Inflammatory macrophage treated with lipopolysaccharide for 4 hours (primary cell): ENCODE results near the gene KRTAP4-16.
A peak's percentile ranks its signal among the peaks of the same experiment; 100 is the strongest.
"Not testable (repeated sequence)": the region's sequence is repeated elsewhere in the genome, so short reads cannot be mapped to it uniquely, and the experiment has no call there.

Experiments
- DNase-seq: peaks from one replicate; pipeline ENCODE4 v3.0.0-alpha.2; 2020

The KRTAP4-16 gene

DNA sequence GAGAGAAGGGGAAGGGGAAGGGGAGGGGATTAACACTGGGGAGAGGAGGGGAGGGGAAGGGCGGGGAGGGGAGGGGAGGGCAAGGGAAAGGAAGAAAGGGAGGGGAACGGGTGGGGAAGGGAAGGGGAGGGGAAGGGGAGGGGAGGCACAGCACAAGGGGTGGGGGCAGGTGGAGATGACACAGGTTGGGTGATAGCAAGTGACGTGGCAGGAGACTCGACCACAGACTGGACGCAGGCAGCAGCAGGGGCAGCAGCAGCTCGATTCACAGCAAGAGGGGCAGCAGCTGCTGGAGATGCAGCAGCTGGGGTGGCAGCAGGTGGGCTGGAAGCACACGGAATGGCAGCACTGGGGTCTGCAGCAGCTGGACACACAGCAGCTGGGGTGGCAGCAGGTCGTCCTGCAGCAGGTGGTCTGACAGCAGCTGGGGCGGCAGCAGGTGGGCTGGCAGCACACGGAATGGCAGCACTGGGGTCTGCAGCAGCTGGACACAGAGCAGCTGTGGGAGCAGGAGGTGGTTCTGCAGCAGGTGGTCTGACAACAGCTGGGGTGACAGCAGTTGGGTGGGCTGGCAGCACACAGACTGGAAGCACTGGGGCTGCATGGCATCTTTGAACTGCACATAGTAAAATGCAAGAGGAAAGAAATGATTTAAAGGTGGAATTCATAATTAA is at the start of gene KRTAP4-16:
Gene KRTAP4-16 (minus strand): TSS at position 624 of the 674 bp plus-strand sequence. CDS start 0 bp downstream, at position 624.
- no peak for DNase-seq

DNA sequence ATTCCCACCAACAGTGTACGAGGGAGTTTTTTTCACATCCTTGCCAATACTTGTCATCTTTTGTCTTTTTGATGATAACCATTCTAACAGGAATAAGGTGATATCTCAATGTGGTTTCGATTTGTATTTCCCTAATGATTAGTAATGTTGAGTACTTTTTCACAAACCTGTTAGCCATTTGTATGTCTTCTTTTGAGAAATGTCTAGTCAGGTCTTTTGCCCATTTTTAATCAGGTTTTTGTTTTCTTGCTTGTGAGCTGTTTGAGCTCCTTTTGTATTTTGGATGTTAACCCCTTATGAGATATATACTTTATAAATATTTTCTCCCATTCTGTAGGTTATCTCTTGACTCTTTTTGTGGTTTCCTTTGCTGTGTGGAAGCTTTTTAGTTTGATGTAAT is 49.5 kb upstream of the KRTAP4-16 start:
- DNase-seq, result no peak

DNA sequence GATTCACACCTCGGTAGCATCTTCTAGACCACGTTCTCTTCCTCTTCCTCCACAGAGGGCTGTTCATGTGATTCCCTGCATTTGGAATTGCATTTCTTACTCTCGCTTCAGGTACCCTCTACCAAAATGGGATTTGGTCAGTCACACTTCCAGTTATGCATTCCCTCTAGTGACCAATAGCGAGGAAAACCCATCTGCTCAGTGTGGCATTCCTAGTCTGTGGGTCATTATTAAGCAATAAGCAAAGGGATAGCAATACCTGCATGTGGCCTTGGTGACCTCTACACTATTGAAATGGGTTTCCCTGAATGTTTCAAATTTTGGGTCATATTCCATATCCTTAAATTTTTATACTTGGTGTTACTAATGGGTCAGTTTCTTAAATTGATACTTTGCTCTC is 48.0 kb upstream of the KRTAP4-16 start:
- DNase-seq, result no peak

DNA sequence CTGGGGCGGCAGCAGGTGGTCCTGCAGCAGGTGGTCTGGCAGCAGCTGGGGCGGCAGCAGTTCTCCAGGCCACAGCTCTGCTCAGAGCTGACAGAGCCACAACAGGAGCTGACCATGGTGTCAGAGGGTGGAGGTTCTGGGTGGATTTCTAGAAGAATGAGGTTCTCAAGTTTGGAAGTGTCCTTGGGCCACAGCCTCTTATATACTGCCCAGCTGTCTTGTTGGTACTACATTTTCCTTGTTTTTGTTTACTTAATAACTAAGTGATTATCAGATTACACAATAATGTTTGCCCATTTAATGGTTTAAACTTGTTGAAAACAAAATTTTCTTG is 47.6 kb upstream of the KRTAP4-16 start, which contains the start of gene KRTAP4-5:
Gene KRTAP4-5 (minus strand): TSS at position 174 of the 334 bp plus-strand sequence. CDS start 58 bp downstream, at position 116.
- no peak for DNase-seq

DNA sequence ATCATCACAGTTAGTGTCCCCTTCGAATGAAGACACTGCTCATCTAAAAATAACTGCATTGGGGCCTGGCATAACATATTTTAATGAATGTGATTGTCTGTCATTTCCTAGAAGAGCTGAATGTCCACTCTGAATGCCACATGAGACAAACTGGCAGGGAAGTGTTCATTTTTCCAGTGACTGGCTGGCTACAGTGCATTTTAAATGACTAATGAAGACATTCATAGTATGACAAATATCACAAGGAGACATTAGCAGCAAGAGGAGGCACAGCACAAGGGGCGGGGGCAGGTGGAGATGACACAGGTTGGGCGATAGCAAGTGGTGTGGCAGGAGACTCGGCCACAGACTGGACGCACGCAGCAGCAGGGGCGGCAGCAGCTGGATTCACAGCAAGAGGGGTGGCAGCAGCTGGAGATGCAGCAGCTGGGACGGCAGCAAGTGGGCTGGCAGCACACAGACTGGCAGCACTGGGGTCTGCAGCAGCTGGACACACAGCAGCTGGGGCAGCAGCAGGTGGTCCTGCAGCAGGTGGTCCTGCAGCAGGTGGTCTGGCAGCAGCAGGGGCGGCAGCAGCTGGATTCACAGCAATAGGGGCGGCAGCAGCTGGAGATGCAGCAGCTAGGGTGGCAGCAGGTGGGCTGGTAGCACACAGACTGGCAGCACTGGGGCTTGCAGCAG is 47.1 kb upstream of the KRTAP4-16 start:
- not testable (repeated sequence) for DNase-seq

DNA sequence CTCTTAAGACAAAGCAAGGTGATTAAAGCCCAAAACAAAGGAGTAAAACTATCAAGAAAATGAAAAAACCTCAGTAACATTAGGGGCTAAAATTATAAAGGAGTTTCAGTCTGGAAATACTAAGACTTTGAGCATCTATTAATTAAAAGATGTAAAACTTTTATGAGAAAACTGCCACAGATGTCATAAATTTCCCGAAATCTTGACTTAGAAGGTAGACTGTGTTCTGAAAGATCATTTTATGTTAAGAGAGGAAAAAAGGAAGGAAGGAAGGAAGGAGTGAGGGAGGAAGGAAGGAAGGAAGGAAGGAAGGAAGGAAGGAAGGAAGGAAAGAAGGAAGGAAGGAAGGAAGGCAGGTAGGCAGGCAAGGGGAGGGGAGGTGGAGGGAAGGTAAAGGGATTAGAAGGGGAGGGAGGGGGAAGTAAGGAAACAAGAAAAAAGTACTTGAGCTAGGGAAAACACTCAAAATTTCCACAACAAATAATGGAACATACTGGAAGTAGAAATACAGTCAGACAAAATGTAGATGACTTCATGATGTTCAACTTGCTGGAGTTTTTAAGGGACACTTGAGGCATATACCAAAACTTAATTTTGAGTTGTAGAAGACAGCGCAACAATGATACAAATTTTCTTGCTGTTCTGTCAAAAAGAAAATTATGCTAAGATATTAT is 45.7 kb upstream of the KRTAP4-16 start:
- no peak for DNase-seq

DNA sequence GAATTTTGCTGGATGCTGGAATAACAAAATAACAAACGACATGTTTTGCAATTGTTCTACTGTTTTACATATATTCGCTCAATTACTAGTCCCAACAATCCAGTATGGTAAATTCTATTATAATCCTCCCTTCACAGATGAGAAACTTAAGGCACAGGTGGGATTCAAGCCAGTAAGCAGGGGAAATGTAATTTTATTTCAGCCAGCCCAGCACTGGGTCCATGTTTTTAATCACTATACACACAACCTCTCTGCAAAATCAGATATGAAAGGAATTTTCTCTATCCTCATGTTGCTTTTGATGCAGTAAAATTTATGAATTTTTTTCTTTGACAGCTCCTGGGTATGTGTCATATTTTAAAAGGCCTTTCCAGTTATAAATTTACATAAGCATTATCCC is 43.3 kb upstream of the KRTAP4-16 start:
- no peak for DNase-seq

DNA sequence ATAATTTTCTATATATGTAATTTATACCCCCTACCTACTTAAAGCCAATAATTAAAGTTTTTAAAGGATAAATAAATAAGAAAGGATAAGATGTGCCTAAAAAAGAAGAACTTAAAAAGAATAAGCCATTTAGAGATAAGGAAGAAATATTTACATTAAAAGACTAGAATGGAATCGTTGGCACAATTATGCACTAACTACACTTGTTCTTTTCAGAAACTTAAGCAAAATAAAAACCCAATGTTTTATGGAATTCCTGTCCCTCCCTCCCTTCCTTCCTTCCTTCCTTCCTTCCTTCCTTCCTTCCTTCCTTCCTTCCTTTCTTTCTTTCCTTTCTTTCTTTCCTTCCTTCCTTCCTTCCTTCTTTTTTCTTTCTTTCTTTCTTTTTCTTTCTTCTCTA is 42.8 kb upstream of the KRTAP4-16 start:
- no peak for DNase-seq

DNA sequence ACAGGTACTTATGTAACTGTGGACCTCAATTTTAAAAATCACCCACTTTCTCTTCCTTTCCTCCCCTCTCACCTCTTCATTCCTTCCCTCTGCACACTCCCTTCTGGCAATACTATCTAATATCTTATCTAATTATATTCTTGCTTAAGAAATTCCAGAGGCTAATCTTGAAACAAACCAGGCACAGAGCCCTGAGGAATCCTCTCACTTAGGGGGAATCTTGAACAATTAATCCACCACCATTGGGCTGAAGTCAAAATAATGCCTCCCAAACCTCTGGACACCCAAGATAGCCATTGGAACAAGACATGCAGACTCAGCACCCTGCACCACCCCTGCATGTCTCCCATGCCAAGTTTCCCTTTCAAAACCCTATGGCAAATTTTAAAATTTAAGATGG is 39.4 kb upstream of the KRTAP4-16 start:
- DNase-seq, result no peak

DNA sequence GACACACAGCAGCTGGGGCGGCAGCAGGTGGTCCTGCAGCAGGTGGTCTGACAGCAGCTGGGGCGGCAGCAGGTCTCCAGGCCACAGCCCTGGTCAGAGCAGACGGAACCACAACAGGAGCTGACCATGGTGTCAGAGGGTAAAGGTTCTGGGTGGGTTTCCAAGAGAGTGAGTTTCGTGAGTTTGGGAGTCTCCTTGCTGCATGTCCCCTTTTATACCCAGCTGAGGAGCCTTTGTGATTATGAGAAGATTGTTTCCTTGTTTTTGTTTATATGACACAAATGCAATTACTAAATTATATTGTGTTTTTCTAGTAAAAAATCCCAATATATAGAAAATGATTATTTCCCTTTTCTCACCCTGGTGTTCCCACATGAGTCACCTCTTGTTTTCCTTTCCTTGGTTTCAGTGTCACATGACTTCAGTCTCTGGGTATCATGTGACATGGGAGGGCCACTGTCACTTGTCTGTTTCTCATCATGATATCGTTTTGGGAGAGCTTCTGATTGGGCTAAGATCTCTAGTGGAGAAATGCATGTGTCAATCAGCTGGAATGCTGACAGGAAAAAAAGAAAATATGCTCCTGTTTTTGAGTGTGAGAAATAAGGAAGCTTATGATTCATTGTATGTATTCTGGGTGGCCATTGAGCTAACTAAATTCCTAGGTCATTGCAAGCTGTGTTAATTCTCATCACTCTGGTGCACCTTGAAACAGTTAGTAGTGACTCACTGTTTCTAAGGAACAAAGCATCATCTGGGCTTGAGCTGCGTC is 38.5 kb upstream of the KRTAP4-16 start, which contains the start of gene KRTAP4-6:
Gene KRTAP4-6 (minus strand): TSS at position 185 of the 772 bp plus-strand sequence. CDS start 57 bp downstream, at position 128.
- DNase-seq, result peak; percentile 40

DNA sequence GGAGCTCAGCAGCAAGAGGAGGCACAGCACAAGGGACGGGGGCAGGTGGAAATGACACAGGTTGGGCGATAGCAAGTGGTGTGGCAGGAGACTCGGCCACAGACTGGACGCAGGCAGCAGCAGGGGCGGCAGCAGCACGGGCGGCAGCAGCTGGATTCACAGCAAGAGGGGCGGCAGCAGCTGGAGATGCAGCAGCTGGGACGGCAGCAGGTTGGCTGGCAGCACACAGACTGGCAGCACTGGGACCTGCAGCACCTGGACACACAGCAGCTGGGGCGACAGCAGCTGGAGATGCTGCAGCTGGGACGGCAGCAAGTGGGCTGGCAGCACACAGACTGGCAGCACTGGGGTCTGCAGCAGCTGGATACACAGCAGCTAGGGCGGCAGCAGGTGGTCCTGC is 37.9 kb upstream of the KRTAP4-16 start:
- not testable (repeated sequence) for DNase-seq

DNA sequence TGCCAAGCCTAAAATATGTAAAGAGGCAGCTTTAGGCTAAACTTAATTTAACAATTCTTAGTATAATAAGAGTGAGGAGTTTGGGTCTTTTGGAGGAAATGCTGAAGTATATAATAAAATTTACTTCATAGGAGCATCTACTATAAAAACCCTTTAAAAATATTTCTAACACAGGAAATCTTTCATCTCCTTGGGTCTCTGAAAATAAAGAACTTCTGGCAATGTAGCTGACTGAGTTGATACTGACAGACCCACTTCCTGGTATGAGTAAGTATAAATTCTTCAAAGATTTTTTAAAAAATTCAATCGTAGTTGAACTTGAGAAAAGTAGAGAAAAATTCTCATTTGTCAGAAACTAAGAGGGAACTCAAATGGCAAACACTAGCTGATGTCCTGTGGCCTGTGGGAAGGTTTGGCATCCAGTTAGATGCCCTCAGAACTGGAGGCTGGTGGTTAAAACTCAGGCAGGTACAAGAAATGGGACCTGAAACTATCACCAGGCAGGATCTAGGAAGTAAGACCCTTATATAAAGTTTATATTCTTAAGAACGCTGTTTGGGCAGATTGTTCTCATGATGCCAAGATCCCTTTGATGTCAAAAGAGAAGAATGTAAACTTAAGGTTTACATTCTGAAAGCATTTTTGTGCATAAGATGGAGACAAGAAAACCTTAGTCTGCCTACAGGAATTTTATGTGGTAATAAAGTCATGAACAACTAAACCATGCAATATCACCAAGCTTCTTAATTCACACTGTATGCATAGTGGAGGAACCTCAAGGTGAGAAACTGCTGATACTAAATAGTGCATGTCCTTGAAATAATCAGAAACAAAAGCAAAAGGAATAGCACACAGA is 32.1 kb upstream of the KRTAP4-16 start:
- no peak for DNase-seq

DNA sequence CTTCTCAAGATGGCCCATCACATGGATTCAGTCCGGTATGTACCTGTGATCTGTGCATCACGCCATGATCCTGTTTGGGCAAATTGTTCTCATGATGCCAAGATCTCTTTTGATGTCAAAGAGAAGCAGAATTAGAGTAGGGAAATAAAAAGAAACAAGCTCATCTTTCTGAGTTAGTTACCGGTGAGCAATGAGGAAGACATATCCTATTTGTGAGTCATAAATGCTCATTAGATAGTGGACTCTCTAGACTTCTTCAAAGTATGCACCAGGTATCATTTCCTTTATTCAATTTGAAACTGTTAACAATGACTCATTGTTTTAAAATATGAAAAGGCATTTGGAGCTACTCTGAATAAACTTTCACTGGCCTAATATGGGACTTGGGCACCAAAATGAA is 30.0 kb upstream of the KRTAP4-16 start:
- DNase-seq, result no peak

DNA sequence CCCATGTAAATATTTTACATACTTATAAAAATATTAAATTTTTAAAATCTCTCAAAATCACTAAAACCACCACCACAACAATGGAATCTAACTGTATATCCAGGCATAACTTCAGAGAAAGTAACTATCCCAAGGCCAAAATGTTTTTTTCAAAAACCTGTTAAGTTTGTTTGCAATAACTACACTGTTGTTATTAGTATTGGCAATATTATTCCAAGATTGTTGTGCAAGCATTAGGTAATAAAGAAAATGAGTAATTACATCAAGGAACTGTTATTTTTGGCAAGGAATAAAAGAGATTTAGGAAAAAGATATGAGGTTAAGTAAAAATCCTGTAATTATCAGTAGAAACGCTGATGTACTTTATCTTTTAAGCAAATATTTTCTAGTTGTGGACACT is 25.4 kb upstream of the KRTAP4-16 start:
- DNase-seq, result no peak

DNA sequence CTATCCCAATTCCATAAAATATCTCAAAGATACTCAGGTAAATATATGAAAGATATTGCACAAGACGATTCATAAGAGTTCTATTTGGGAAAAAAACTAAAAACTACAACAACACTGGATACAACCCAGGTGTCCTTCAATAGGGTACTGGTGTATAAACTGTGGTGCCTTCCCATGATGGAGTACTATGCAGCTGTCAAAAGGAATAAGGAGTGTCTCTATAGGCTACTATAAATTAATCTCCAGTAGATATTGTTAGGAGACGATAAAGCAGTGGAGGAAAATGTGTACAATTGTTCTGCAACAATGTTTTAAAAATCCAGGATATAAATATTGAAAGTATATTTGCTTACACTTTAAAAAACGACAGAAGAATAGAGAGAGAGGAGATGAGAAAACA is 24.4 kb upstream of the KRTAP4-16 start:
- DNase-seq, result no peak

DNA sequence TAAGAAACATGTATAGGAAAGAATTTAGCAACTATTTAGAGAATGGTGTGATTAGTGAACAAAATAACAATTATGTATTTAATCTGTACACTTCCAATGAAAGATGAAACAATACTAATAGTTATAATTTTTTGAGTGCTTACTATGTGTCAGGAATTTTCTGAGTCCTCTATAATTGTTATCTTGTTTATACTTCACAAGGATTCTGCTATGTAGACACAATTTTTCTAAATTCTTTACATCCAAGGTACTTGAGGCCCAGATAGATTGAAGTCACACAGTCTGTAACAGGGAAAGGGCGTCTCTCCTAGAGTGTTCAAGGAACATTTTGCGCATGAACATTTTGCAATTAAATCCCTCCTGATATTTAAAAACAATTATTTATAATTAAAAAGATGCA is 23.1 kb upstream of the KRTAP4-16 start:
- no peak for DNase-seq

DNA sequence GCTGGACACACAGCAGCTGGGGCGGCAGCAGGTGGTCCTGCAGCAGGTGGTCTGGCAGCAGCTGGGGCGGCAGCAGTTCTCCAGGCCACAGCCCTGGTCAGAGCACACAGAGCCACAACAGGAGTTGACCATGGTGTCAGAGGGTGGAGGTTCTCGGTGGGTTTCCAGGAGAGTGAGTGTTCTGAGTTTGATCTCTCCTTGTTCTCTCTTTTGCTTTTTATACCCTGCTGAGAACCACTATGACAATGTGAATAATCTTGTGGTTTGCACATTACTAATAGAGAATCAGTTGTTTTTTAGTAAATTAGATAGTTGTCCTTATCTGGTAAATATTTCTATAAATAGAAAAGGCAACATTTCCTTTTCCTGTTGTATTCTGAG is 22.0 kb upstream of the KRTAP4-16 start, which contains the start of gene KRTAP4-12:
Gene KRTAP4-12 (minus strand): TSS at position 192 of the 381 bp plus-strand sequence. CDS start 60 bp downstream, at position 132.
- DNase-seq, result not testable (repeated sequence)

DNA sequence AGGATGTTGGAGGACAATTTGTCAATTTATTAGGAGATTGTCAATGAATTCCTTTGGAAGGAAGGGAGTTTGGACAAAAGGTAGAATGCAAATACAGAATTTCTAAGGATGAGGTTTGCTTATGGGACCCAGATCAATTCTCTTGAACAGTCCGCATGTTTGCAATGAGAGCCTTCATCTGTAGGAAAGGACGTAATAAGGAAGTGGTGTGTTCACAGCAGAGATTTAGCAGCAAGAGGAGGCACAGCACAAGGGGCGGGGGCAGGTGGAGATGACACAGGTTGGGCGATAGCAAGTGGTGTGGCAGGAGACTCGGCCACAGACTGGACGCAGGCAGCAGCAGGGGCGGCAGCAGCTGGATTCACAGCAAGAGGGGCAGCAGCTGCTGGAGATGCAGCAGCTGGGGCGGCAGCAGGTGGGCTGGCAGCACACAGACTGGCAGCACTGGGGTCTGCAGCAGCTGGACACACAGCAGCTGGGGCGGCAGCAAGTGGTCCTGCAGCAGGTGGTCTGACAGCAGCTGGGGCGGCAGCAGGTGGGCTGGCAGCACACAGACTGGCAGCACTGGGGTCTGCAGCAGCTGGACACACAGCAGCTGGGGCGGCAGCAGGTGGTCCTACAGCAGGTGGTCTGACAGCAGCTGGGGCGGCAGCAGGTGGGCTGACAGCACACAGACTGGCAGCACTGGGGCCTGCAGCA is 21.4 kb upstream of the KRTAP4-16 start:
- DNase-seq, result not testable (repeated sequence)

DNA sequence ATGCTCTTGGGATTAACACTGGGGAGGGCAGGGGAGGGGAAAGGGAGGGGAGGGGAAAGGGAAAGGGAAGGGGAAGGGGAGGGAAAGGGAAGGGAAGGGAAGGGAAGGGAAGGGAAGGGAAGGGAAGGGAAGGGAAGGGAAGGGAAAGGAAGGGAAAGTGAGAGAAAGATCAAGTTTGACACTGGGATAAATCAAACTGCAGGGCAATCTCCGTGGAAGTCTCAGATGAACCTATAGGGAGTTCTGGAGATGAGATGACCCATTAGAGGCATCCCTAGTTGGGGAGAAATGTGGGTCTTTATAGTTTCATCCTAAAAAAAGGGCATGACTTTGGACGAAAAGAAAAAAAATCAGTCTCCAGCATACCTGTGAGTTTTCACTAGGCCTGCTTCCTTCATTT is 19.7 kb upstream of the KRTAP4-16 start:
- no peak for DNase-seq

DNA sequence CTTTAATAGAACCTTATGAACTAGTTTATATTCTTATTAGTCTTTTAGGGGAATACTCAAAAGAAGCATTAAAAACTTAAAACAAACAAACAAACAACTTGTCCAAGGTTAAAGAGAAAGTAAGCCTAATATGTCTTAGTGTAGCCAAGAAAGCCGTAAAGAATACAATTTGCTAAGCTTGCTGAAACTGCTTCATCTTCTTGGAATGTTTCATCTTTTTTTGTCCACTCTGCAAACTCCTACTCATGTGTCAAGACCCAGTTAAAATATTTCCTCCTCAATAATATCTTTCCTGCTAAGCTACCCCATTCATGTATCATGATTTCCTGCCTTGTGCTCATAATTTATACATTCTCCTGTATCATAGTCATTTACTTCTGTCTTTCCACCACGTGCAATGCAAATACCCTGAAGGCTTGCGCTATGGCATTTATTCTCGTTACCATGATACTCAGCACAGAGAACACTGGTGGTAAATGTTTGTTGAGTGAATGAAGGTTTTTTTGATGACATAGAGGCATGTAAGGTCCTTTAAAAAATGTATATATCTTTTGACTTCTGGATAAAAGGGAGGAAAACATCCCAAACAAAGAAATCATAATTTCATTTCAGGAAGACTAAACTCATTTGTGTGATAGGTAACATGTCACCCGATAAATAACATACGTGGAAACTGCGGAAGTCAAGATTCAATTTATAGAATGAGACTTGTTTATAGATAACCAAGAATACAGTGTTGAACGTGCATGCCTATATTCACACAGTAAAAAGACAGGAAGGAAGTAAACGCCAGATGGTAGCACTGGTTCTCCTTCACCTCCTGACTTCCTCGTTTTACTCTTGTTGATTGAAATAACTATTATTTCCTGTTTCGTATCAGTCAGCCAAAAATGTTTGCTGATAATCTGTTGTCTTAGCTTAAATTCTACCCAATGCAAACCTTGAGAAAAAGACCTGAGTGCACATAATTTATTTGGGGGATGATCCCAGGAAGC is 18.0 kb upstream of the KRTAP4-16 start:
- DNase-seq, result peak; percentile 6
